ENCODE results near the gene ZNF283.
A peak's percentile ranks its signal among the peaks of the same experiment; 100 is the strongest.

Gene ZNF283

DNA sequence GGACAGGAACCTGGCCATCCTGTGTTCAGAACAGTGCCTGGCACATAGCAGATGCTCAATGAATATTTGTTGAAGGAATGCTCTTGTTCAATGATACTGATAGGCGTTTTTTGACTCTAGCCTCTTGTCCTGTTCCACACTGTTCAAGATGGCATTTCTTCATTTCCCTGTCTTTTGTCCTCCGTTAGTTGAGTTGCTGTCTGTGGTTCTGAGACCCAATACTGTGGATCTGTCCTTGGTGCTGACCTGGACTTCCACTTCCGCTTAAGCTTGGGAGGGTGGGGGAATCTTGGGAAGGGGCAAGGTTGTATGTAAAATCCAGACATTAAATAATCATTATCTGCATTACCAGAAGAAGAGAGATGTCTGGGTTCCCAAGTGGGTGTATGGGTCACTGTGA is 38.1 kb upstream of the ZNF283 start:
- DNase-seq (ENCODE audit: low read depth), result peak; percentile 76
- TF ChIP-seq, protein P1, sequence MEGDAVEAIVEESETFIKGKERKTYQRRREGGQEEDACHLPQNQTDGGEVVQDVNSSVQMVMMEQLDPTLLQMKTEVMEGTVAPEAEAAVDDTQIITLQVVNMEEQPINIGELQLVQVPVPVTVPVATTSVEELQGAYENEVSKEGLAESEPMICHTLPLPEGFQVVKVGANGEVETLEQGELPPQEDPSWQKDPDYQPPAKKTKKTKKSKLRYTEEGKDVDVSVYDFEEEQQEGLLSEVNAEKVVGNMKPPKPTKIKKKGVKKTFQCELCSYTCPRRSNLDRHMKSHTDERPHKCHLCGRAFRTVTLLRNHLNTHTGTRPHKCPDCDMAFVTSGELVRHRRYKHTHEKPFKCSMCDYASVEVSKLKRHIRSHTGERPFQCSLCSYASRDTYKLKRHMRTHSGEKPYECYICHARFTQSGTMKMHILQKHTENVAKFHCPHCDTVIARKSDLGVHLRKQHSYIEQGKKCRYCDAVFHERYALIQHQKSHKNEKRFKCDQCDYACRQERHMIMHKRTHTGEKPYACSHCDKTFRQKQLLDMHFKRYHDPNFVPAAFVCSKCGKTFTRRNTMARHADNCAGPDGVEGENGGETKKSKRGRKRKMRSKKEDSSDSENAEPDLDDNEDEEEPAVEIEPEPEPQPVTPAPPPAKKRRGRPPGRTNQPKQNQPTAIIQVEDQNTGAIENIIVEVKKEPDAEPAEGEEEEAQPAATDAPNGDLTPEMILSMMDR (conservative IDR thresholded peaks at IDR 0.05; ENCODE audit: low read depth, low read length), result no peak
- no peak overlapping the region for H3K4me3 ChIP-seq (ENCODE audit: low read depth, low read length)

DNA sequence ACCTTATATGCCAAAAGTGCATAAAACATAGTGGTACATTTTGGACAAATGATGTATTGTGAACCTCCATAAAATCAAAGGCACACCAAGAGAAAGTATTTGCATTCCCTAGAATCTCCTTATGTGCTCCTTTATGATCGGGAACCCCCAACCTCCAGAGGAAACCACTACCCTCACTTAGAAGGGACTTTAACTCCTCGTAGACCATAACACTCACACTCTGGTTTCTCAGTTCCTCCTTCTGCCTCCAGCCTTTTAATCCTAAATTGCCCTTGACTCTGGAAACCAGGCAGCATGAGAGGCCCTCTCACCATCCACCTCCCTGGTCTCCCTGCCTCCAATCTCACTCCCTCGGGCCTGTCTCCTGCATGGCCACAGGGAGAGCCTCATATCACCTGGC is 36.5 kb upstream of the ZNF283 start:
- TF ChIP-seq, protein P1 (conservative IDR thresholded peaks at IDR 0.05; ENCODE audit: low read depth, low read length), result no peak
- no peak for DNase-seq (ENCODE audit: low read depth)

DNA sequence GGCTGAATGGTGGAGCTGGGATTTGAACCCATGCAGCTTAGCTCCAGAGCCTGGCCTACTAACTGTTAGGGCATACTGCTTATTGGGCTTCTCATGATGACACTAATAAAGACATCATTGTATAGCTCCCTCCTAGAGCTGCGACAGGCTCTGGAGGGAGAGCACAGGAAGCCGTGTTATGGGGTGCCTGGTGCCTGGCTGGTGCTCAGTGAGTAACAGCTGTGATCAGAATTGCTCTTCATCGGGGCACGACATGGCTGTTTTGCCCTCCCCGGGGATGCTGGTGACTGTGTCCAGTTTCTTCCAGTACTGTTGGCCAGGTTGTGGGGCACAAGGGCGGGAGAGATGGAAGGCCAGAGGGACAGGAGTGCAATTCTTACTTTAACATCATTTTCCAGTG is 30.0 kb upstream of the ZNF283 start:
- no peak overlapping the region for H3K4me3 ChIP-seq (ENCODE audit: low read depth, low read length)
- TF ChIP-seq, protein P1 (conservative IDR thresholded peaks at IDR 0.05; ENCODE audit: low read depth, low read length), result no peak
- no peak for DNase-seq (ENCODE audit: low read depth)

More for the DNA sequence above, 36.5 kb upstream of the ZNF283 start:
- H3K4me3 ChIP-seq (ENCODE audit: low read depth, low read length), result no peak overlapping the region

DNA sequence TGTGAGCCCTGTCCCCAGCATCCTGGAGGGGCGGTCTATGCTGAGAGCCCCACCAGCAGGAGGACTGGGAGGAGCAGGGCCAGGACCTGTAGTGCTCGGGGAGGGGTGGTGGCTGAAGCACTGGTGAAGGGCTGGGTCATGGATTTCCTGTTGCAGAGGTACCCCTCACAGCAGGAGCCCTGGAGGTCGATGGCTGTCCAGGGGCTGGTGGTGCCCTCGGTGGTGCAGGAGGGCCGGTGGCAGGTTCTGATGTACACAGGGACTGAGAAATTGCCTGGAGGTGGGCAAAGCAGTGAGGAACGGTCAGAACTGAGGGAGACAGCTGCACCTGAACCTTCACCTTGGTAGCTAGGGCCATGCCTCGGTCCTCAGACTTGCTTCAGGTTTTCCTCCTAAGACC is 29.6 kb upstream of the ZNF283 start:
- no peak overlapping the region for H3K4me3 ChIP-seq (ENCODE audit: low read depth, low read length)
- TF ChIP-seq, protein P1 (conservative IDR thresholded peaks at IDR 0.05; ENCODE audit: low read depth, low read length), result no peak

DNA sequence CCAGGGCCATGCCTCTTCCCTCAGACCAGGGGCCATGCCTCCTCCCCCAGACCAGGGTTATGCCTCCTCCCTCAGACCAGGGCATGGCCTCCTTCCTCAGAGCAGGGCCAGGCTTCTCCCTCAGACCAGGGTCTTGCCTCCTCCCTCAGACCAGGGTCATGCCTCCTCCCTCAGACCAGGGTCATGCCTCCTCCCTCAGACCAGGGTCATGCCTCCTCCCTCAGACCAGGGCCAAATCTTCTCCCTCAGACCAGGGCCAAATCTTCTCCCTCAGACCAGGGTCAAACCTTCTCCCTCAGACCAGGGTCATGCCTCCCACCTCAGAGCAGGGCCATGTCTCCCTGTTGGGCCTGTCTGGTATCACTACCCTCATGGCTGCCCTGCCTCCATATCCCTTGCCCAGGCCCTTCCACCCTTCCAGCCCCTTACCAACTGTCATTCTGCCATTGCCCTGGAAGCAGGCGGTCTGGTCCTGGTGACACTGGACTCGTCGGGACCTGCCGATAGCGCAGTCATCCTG is 29.0 kb upstream of the ZNF283 start:
- DNase-seq (ENCODE audit: low read depth), result no peak
- H3K4me3 ChIP-seq (ENCODE audit: low read depth, low read length), result peak overlapping the region; percentile 60
- TF ChIP-seq, protein P1 (conservative IDR thresholded peaks at IDR 0.05; ENCODE audit: low read depth, low read length), result no peak

More for the DNA sequence above, 29.6 kb upstream of the ZNF283 start:
- no peak for DNase-seq (ENCODE audit: low read depth)

DNA sequence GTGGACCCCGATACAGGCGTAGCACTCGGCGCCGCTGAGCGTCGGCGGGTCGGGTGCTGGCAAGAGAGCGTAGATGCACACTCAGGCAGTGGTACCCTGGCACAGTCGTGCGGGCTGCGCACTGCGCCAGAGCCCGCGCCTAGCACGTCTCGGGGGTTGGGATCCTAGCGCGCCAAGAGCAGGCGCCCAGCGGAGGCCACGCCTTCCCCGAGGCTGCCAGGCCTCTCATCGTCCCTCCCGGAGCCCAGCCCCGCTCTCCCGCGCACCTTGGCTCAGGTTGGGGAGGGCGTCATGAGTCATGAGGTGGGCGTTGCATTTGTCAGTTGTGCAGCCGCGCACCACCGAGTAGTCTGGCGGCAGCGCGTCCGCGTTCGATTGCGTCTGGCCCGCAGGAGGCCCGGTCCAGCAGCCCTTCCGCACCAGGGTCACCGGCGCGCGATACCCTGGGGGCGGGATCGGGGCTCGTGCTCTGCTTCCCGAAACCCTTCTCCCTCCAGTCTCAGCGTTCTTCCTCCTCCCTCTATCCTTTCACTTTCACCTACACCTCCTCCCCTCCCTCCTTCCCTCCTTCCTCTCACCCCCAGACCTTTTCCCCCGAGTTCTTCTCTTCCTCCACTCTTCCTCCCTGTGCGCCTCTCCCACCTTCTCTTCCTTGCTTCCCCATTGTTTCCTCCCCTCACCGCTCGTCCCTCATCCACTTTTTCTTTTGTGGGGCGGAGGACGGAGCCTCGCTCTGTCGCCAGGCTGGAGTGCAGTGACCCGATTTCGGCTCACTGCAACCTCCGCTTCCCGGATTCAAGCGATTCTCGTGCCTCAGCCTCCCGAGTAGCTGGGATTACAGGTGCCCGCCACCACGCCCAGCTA is 28.3 kb upstream of the ZNF283 start:
- DNase-seq (ENCODE audit: low read depth), result no peak
- H3K4me3 ChIP-seq (ENCODE audit: low read depth, low read length), result peak overlapping the region; percentile 60
- TF ChIP-seq, protein P1 (conservative IDR thresholded peaks at IDR 0.05; ENCODE audit: low read depth, low read length), result no peak

Measured in choroid plexus epithelial cell (primary cell).